Measurements from ENCODE around the gene OTOG.

Gene OTOG

DNA sequence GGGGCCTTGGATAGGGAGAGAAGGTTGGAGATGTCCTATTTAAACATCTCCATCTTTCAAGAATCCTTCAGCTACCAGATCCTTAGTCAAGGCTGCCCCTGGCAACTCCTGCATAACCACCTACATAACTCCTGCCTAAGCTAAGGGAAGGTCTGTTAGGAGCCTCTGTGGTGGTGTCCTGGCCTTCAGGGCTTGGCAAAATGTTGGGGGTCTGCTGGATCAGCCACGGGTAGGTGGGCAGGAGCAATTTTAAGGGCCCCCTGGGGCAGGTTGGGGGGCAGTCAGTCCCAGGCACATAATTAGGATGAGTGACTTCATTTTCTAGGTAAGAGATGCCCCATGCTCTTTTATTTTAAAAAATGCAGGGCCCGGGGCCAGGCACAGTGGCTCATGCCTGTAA lies 28.7 kb upstream of the OTOG start:
- no peak for DNase-seq

DNA sequence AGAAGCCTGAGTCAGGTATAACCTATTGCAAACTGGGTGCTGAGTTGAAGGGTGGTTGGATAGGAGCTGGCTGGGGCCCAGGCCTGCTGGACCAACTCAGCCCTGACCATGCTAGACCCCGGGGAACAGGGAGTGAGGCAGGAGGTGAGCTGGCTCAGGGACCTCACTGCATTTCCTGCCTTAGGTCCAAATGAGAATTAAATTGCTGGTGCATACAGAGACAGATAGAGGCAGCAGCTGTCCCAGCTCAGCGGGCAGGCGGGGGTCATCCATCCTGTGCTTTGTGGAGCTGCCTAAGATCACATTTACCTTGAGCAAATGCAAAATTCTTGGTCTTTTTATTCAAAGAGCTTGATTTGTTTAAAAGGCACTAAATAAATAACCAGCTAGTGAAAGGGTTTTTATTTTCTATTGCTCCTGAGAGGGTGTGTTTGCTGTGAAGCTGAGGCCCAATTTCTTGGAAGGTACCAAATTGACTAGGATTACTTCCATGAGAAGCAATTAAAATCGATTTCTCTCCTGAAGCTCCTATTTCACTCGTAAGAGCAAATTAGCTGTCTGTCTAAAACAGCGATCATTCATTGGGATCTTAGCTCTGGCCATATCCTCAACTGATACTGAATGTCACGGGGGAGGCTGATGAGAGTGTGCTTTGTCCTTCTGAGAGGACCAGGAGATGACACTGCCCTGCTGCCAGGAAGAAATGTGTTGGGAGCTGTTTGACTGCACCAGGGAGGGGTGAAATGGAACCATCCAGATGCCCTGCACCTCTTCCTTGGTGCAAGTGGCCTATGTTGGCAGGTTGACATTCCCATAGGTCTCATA lies 27.8 kb upstream of the OTOG start:
- DNase-seq = no peak

DNA sequence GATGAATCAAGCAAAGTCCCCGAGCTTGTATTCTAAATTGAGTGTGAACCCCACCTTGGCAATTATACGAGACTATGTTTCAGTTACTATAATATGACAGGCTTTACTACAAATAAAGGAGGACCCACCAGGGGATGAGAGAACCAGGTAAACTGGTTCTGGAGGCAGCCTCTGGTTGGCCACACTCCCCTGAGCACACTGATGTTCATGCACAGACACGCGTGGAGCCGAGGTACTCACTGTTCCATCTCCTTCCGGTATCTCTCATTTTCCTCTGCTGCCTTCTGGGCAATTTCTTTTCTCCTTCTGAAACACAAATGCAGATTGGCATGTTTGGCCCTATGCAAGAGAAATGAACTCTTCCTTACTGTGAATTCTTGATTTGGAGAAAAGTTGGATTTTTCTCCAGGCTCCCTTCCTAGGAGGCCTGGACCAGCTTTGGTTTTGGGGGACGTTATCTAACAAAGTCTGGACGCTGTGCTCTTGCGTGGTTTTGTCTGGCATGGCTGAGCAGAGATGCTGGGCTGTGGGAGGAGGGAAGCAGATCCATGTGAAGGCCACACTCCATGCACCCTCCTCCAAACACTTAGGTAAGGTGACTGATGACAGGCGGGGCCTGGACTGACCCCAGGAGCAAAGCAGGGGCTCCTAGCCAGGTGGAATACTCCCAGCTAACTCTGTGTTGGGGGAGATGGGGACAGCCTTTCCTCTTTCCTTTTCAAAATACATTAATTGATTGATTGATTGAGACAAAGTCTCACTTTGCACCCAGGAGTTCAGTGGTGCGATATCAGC lies 25.8 kb upstream of the OTOG start:
- no peak for DNase-seq

DNA sequence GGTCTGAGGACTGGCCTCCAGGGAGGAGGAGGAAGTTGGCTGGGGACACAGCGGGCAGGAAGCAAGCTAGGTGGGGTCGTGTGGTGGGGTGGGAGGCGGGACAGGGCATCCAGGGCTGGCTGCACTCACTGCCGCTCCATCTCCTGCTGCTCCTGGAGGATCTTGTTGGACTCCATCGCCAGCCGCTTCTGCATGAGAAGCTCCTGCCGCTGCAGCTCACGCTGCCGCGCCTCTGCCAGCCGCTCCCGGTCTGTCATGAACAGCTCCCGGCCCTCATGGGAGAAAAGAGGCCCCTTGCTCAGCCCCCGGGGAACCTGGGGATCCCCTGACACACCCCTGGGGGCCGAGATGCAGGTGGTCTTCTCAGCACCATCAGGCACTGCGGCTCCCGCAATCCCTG lies 24.4 kb upstream of the OTOG start:
- no peak for DNase-seq

DNA sequence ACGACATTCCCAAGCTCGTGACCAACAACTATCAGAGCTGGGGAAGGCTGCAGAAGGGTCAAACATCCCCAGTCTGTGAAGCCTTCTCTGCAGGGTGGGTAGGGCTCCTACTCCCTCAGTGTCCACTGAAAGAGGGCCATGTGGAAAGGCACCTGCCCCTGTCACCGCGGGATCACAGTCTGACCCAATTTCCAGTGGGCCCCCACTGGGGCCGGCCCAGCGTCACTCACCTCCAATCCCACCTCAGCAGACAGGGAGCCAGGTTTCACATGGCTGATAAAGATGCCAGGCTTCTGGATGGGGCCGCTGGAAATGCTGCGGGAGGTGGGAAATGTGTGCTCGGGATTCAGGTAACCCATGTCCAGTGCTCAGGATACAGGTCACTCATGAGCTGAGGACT lies 22.8 kb upstream of the OTOG start:
- no peak for DNase-seq

DNA sequence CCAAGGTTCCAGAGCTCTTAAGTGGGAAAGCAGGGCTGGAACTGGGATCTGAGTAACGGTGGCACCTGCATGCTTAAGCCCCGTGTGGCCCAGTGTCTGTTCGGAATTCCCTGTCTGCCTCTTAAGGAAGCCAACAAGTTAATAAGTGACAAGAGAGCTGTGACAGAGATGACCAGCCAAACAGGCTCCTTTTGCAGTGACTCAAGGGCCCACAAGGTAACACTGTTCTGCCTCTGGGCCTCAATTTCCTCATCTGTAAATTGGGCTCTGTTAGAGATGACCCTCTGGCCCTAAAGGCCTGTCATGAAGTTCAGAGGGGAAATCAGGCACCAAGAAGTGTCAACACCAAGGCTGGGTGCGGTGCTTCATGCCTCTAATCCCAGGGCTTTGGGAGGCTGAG lies 21.5 kb upstream of the OTOG start:
- no peak for DNase-seq

DNA sequence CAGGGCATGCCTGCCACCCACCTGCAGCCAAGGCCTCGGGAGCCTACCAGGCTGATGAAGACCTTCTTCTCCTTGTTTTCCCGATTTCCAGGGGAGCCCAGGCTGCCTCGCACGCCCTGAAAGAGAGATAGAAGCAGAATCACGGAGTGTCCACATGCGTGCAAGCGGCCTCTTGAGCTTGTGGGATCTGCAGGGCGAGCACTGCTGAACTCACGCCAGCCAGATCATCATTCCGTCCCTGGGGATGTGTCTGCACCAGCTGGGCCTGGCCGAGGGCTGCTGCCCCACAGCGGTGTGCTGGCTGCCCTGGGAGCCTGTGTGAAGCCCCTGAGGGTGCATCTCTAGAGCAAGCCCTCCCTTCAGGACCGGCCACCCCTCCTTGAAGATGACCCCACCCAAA lies 20.7 kb upstream of the OTOG start:
- no peak for DNase-seq

DNA sequence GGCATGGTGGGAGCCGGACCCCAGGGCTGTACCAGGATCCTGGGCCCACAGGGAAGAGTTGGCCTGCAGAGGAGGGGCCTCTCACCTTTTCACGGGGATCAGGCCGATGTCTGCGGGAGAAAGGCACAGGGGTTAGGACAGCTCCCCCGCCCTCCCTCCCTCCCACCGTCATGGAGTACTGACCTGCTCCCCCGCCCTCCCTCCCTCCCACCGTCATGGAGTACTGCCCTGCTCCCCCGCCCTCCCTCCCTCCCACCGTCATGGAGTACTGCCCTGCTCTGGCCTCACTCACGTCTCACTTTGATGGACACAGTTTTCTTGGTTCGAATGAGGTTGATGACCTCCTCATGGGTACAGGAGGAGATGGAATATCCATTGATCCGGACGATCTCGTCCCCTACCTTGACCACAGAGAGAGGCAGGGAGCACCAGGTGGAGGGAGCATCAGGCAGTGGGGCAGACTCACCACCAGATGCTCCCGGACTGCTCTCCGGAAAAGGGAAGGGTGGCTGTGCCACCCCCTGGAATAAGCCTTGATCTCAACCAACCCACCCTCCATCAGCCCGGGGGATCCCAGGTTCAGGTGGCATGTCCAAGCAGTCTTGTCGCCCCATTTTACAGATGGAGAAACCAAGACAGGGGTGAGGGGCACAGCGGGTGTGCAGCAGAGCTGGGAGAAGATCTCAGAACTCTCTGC lies 20.0 kb upstream of the OTOG start:
- no peak for DNase-seq

DNA sequence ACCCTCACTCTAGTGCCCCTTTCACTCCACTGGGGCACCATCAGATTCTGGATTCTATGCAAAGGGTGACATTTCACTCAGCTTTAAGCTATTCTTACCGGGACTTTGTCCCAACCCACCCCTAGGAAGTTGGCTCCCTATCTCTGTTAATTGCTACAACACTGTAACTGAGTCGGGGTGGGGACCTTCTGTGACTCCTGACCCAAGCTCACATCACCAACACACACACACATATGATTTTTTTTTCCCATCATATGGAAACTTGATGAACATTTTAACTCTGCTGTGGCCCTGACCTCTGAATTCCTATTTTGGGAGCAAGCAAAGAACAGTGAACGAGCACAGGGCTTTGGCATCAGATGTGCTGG lies 19.4 kb upstream of the OTOG start:
- no peak for DNase-seq

DNA sequence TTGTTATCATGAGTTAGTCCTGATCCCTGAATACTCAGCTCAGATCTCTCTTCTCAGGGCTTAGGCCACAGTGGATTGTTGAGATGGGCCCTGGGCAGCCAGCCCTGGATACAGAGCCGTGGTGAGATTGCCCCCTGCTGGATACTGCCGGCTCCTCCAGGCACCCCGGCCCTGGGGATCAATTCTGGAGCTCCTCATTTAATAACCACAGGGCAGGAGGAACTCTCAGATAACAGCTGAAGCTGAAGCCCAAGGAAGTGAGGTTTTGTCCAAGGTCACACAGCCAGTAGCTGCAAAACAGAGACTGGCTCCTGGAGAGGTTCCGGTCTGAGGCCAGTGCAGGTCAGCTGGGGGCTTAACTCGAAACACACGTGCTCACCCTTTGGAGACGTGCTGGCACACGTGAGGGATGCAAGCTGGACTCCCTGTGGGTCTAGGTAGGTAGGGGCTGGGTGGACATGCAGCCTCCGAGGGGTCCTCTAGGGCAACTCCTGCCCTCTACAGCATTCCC lies 18.8 kb upstream of the OTOG start:
- peak; percentile 16 for DNase-seq

DNA sequence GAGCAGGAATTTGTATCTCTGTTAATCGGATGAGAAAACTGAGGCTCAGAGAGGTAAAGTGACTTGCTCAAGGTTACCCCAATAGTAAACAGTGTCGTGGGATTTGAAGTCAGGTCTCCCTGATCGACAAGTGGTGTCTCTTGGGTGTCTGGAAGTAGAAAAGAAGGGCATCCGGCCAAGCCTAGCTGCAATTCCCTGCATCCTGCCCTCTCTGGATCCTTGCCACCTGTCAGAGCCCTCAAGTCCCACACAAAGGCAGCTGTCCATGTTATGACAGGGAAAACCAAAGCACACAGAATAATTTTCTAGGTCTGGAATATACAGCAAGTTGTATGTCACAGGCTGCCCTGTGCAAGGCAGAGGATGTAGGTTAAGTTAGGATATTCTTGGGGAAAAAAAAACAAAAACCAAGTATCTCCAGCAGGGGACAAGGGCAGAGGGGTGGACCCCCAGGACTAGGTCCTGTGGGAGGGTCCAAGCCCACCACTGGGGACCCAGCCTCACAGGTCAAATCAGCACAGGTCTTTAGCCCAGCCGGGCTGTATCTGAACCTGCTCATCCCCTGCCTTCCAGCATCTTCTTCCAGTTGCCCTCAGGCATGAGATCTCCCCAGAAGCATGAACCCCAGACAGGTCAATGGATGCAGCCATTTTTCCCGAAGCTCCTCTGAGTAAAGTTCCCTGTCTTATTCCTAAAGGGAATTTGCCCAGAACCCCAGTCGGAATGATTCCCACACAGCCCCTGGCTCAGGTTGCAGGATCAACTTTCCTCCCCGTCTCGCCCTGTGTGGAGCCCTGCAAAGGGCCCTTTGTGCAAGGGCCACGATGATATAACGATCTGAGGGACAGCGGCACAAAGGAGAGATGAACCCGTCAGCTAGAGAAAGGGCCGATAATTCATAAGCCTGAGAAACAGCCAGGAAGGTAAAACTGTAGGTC lies 17.9 kb upstream of the OTOG start:
- DNase-seq = no peak

DNA sequence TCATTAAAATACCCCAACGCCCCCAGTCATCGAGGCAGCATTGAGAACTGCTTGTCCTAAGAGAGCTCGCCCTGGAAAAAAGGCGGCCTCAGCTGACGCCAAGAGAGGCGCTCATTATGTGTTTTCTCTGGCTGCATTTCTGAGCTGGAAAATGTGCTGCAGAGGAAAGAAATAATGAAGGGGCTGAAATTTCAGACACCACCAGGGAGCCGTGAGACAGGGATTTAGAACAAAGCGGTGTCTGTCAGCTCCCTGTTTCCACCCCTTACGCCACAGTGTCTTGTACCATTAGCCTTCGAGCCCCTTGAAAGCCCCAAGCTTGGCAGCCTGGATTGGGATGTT lies 17.2 kb upstream of the OTOG start:
- no peak for DNase-seq

DNA sequence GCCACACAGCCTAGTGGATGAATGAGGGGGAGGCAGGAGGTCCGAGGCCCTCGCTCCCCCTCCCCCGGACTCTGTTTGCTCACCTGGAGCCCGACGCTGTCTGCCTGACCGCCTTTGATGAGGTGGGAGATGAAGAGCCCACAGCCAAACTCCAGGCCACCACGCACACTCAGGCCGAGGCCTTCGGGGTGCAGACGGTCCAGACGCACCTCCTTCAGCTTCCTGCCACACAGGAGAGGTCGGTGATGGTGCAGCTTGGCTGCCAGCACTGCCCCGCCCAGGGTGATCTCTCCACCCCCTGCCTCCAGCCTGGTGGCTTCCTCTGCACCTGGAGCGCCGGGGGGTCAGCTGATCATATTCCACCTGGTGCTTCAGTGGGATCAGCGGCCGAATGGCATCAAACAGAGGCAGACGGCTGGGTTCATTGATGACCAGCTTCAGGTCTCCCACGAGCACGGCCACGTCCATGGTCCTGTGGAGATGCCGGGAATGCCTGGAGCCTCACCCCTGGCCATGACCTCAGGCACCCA lies 15.9 kb upstream of the OTOG start:
- no peak for DNase-seq

DNA sequence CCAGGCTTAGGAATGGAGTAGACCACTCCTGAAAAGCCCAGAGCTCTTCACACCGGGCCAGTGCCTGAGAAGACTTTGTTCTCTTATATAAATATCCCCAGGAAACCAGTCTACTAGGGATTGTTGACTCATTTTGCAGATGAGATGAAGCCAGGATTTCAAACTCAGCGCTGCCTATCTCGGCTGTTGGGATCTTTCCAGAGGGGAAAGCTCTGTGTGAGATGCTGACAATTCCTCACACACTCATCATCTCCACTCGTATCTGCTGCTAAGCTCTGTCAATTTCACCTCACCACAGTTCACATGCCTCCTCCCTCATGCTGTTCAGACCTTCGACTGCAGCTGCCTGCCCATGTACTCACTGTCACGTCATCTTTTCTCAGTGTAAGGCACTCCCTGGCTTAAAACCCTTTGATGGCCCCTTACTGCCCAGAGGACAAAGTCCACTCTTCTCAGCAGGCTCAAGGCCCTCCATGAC lies 15.4 kb upstream of the OTOG start:
- DNase-seq = no peak

DNA sequence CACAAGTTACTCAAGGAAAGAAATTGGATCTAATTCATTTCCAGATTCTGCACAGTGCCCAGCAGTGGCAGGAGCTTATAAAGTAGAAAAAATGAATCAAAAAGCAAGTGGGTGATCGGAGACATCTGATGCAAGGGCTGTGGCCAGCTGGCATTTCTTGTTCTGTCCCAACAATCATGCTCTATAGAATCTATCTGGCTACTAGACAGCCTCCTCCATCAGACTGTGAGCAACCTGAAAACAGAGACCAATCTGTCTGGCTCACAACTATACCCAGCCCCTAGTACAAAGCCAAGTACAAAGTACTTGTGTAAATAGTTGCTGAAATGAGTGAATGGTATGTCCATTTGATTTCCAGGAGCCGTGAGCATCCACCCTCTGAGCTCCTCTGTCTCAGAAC lies 14.3 kb upstream of the OTOG start:
- DNase-seq = no peak

DNA sequence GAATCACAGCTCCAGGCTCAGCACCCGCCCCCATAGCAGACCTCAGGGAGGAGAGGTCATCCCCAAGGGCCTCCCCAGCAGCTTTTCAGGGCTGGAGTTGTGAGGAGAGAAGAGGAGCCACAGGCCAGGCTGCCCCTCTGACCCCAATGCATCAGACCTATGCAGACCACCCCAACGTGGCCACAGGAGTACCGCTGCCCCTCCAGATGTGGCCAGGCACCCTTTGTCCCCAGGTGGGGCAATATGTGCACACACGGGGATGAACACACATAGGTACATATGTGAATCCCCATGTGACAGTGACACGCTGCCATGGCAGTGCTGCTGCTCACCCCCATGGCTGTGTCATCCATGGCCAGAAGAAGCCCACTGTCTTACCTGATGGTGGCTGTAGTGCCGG lies 13.7 kb upstream of the OTOG start:
- DNase-seq = no peak

DNA sequence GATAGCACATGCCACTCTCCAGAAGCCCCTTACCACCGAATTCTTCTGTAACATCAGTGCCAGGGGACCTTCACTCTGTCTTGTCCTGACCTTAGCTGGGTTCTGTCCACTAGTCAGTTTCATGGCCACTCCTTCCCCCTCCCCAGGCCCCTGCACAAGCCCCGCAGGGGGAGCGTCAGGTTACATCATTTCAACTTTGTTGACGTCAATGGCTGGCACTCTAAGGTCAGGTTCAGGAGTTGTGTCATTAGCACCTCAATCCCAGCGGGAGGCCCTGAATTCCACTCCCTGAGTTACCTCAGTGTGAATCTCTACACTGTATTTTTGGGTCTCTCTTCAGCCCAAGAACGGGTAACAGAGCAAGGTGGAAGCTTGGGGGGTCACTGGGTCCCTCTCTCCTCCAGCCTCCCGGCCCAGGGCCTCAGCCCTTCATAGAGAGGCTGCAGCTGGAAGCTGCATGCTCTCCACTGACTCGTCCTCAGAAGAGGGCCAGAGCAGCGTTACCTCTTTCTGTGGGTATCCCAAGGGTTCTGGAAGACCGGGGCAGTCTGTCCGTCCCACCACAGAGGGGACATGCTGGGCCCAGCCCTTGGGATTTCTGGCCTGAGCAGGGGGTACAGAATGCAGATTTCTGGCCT lies 13.2 kb upstream of the OTOG start:
- DNase-seq = no peak

DNA sequence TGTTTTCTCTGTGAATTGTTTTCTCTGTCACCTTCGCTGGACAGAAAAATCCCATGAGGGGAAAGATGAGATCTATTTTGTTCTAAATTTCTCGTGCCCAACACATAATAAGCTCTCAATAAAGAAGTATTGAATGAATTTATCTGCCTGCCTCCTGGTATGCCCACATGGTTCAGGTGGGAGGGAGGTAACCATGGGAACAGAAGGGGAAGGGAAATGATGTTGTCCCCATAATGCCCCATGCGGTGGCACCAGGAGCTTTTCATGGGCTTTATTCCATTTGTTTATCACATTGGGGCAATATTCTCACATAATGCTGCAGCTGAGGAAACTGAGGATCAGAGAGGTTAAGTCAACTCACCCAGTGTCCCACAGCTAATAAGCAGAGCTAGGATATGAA lies 11.6 kb upstream of the OTOG start:
- DNase-seq = no peak

DNA sequence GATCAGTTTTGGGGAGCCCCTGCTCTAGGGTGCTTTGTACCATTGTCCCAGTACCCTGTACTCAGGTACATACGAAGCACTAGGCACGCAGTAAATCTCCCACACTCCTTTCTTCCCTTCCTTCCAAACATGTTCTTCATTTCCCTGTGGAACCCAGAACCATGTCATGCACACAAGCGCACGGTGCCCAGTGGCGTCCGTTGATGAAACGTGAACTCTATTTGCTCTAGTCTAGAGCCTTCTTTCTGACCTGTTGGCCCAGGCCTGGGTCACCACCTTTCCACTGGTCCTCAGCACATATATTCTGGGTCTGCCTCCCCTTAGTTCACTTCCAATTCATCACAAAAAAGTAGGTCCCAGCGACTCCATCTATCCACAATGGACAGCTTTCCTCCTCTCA lies 9.8 kb upstream of the OTOG start:
- no peak for DNase-seq

DNA sequence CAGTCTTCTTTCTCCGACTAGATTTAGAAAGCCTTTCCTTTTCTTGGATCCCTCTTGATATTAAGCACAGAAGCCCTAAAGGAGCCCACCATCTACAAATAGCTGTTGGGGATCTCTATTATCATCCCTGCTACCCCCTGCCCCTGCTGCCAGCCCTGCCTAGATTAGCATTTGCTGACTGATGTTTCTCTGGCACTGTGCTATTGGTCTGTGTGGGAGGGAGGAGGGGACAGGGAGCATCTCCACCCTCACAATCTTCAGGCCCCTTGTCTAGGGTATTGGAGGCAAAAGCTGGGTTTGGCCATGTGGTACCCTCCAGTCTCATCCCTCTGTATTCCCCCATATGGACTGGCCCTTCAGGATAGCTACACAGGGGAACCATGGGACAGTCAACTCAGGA lies 9.0 kb upstream of the OTOG start:
- DNase-seq = no peak

DNA sequence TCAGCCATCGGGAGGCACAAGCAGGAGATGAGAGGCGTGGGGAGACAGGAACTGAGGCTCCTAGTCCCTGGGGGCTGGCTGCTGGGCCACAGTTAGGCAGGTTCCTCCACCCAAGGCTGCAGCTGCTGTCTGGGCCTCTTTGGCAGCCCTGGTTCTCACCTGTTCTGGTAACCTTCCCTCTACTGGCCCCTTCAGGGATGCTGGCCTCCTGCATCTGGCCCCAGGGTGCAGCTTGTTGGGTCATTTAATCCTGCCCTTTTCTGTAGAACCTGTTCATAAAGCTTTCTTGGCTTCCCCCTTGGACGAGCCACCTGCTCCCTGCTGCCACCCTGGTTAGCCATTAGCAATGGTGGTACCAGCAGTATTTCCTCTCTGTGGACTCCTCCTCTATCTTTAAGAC lies 8.3 kb upstream of the OTOG start:
- DNase-seq = no peak

DNA sequence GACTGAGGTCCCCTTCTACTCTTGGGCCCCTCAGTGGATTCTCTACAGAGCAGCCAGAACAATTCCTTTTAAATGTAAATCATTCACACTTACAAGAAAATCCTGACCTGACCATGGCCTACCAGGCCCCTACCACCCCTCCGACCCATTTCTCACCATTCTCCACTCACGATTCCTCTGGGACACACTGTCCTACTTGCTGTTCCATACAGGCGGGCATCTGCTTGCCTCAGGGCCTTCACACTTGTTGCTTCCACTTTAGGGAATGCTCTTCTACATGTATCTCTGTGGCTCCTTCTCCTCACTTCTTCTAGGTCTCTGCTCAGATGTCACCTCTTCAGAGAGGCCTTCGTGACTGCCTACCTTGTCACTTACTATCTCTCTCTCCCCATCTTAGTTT lies 6.3 kb upstream of the OTOG start:
- no peak for DNase-seq

All from NCI-H1436 (cell line).